Gastroesophageal sphincter (tissue), 3 donors: ENCODE data around the gene USP20.

ENCODE experiments used
- EP300 ChIP-seq: sonication (generic); formaldehyde crosslinking; IDR thresholded peaks from one replicate; pipeline ENCODE4 v1.6.1; 2017; ENCODE audit warnings: antibody characterized with exemption, mild to moderate bottlenecking
- POLR2A ChIP-seq, 2 donors: fragments of 450-650 bp; IDR thresholded peaks; one replicate each; pipeline ENCODE4 v1.6.1; 2017; ENCODE audit warnings: antibody characterized with exemption in 2 of 2, mild to moderate bottlenecking in 2 of 2, moderate library complexity in 1 of 2
- POLR2AphosphoS5 ChIP-seq: sonication (generic); formaldehyde crosslinking; IDR thresholded peaks from one replicate; pipeline ENCODE4 v1.6.1; 2017; ENCODE audit warnings: antibody characterized with exemption
- TF ChIP-seq, protein P1 (sequence below), 4 experiments: fragments of 200-600 bp in 2 of 4; fragments of 450-650 bp in 2 of 4; sonication (generic) in 1 of 4; IDR thresholded peaks; one replicate each; pipeline ENCODE4 v1.5.1; 2017 to 2019; ENCODE audit warnings: antibody characterized with exemption in 4 of 4, mild to moderate bottlenecking in 2 of 4, moderate library complexity in 2 of 4

DNA sequence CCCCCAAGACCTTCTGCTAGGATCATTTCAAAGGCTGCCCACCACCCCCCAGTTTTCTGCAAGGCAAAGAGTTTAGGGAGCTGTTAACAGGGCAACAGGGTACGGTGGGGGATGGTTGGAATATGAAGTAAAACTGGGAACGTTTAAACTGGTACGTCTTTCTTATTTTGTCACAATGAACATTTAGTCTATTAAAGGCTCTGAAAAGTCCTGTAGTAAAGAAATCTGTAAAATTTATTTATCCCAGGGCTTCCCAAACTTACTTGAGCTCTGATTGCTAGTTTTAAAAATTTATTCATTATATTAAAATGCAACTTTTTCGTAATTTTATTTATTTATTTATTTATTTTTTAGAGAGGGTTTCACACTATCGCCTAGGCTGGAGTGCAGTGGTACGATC is 62.0 kb downstream of the USP20 start:
- TF ChIP-seq, protein P1, sequence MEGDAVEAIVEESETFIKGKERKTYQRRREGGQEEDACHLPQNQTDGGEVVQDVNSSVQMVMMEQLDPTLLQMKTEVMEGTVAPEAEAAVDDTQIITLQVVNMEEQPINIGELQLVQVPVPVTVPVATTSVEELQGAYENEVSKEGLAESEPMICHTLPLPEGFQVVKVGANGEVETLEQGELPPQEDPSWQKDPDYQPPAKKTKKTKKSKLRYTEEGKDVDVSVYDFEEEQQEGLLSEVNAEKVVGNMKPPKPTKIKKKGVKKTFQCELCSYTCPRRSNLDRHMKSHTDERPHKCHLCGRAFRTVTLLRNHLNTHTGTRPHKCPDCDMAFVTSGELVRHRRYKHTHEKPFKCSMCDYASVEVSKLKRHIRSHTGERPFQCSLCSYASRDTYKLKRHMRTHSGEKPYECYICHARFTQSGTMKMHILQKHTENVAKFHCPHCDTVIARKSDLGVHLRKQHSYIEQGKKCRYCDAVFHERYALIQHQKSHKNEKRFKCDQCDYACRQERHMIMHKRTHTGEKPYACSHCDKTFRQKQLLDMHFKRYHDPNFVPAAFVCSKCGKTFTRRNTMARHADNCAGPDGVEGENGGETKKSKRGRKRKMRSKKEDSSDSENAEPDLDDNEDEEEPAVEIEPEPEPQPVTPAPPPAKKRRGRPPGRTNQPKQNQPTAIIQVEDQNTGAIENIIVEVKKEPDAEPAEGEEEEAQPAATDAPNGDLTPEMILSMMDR (IDR thresholded peaks at IDR 0.05): no peak
- no peak for TF ChIP-seq POLR2A (IDR thresholded peaks at IDR 0.05)
- TF ChIP-seq POLR2AphosphoS5: no peak
- TF ChIP-seq EP300: no peak
